ENCODE data around the gene SRA1.

The SRA1 gene

GRCh38 chr5:140548300-140548688 is 9.0 kb downstream of the SRA1 start:
- peak overlapping the region; percentile 65 for H3K4me3 ChIP-seq (ENCODE audit: low read length)
- H3K27ac ChIP-seq (ENCODE audit: low read length): no peak overlapping the region
- peaks cover 16% of the 10 kb centered on the region for H3K4me1 ChIP-seq (ENCODE audit: insufficient read depth, low read length)
- no peaks in the 10 kb centered on the region for H3K9me3 ChIP-seq (ENCODE audit: insufficient read depth, low read depth, low read length)
- peak overlapping the region; percentile 75 for H3K9ac ChIP-seq (ENCODE audit: low read depth, low read length)
- peaks cover 59% of the 10 kb centered on the region for H3K36me3 ChIP-seq (ENCODE audit: insufficient read depth, low read depth, low read length)
- H3K27me3 ChIP-seq (ENCODE audit: insufficient read depth, low read length): no peaks in the 10 kb centered on the region

GRCh38 chr5:140547508-140548299 is 9.6 kb downstream of the SRA1 start, which contains the start of gene EIF4EBP3:
Gene EIF4EBP3, plus strand, starts transcription at chr5:140547662. Its CDS starts 76 bp downstream, at chr5:140547738.
- Histone ChIP-seq H3K27me3 (ENCODE audit: insufficient read depth, low read length) (no peaks in the 10 kb centered on the region), H3K4me1 (ENCODE audit: insufficient read depth, low read length) (peaks cover 16% of the 10 kb centered on the region), H3K4me3 (ENCODE audit: low read length) (peak within 1 kb of the TSS; percentile 65), H3K27ac (ENCODE audit: low read length) (no peak within 1 kb of the TSS), H3K9ac (ENCODE audit: low read depth, low read length) (peak within 1 kb of the TSS; percentile 75), H3K9me3 (ENCODE audit: insufficient read depth, low read depth, low read length) (no peaks in the 10 kb centered on the region), H3K36me3 (ENCODE audit: insufficient read depth, low read depth, low read length) (peaks cover 57% of the 10 kb centered on the region)

GRCh38 chr5:140546851-140547507 is 10.3 kb downstream of the SRA1 start:
- Histone ChIP-seq H3K36me3 (ENCODE audit: insufficient read depth, low read depth, low read length) (peaks cover 56% of the 10 kb centered on the region), H3K27ac (ENCODE audit: low read length) (no peak overlapping the region), H3K9me3 (ENCODE audit: insufficient read depth, low read depth, low read length) (no peaks in the 10 kb centered on the region), H3K4me3 (ENCODE audit: low read length) (peak overlapping the region; percentile 65), H3K9ac (ENCODE audit: low read depth, low read length) (peak overlapping the region; percentile 72; the same call in 1 of the 2 replicates), H3K27me3 (ENCODE audit: insufficient read depth, low read length) (no peaks in the 10 kb centered on the region), H3K4me1 (ENCODE audit: insufficient read depth, low read length) (peaks cover 16% of the 10 kb centered on the region)

GRCh38 chr5:140545606-140546005 is 11.7 kb downstream of the SRA1 start:
- no peak overlapping the region for H3K9ac ChIP-seq (ENCODE audit: low read depth, low read length)
- peaks cover 16% of the 10 kb centered on the region for H3K4me1 ChIP-seq (ENCODE audit: insufficient read depth, low read length)
- no peaks in the 10 kb centered on the region for H3K27me3 ChIP-seq (ENCODE audit: insufficient read depth, low read length)
- no peak overlapping the region for H3K27ac ChIP-seq (ENCODE audit: low read length)
- no peak overlapping the region for H3K4me3 ChIP-seq (ENCODE audit: low read length)
- no peaks in the 10 kb centered on the region for H3K9me3 ChIP-seq (ENCODE audit: insufficient read depth, low read depth, low read length)
- H3K36me3 ChIP-seq (ENCODE audit: insufficient read depth, low read depth, low read length): peaks cover 56% of the 10 kb centered on the region

GRCh38 chr5:140544986-140545385 is 12.3 kb downstream of the SRA1 start:
- Histone ChIP-seq H3K9me3 (ENCODE audit: insufficient read depth, low read depth, low read length) (no peaks in the 10 kb centered on the region), H3K4me3 (ENCODE audit: low read length) (no peak overlapping the region), H3K36me3 (ENCODE audit: insufficient read depth, low read depth, low read length) (peaks cover 56% of the 10 kb centered on the region), H3K27me3 (ENCODE audit: insufficient read depth, low read length) (no peaks in the 10 kb centered on the region), H3K4me1 (ENCODE audit: insufficient read depth, low read length) (peaks cover 16% of the 10 kb centered on the region), H3K27ac (ENCODE audit: low read length) (no peak overlapping the region), H3K9ac (ENCODE audit: low read depth, low read length) (no peak overlapping the region)

GRCh38 chr5:140542972-140543371 is 14.3 kb downstream of the SRA1 start:
- H3K27me3 ChIP-seq (ENCODE audit: insufficient read depth, low read length): no peaks in the 10 kb centered on the region
- no peak overlapping the region for H3K4me3 ChIP-seq (ENCODE audit: low read length)
- H3K9ac ChIP-seq (ENCODE audit: low read depth, low read length): no peak overlapping the region
- no peaks in the 10 kb centered on the region for H3K9me3 ChIP-seq (ENCODE audit: insufficient read depth, low read depth, low read length)
- peaks cover 9% of the 10 kb centered on the region; the same call in 1 of the 2 replicates for H3K4me1 ChIP-seq (ENCODE audit: insufficient read depth, low read length)
- H3K36me3 ChIP-seq (ENCODE audit: insufficient read depth, low read depth, low read length): peaks cover 61% of the 10 kb centered on the region
- no peak overlapping the region for H3K27ac ChIP-seq (ENCODE audit: low read length)

- Histone ChIP-seq H3K9me3 (ENCODE audit: insufficient read depth, low read depth, low read length) (no peaks in the 10 kb centered on the region), H3K4me1 (ENCODE audit: insufficient read depth, low read length) (no peaks in the 10 kb centered on the region), H3K27ac (ENCODE audit: low read length) (no peak overlapping the region), H3K9ac (ENCODE audit: low read depth, low read length) (no peak overlapping the region), H3K36me3 (ENCODE audit: insufficient read depth, low read depth, low read length) (peaks cover 88% of the 10 kb centered on the region), H3K27me3 (ENCODE audit: insufficient read depth, low read length) (no peaks in the 10 kb centered on the region), H3K4me3 (ENCODE audit: low read length) (no peak overlapping the region)
These were observed 17.0 kb downstream of the SRA1 start for GRCh38 chr5:140540227-140540626.

GRCh38 chr5:140524003-140524402 is 33.3 kb downstream of the SRA1 start:
- no peaks in the 10 kb centered on the region for H3K27me3 ChIP-seq (ENCODE audit: insufficient read depth, low read length)
- H3K9me3 ChIP-seq (ENCODE audit: insufficient read depth, low read depth, low read length): no peaks in the 10 kb centered on the region
- H3K36me3 ChIP-seq (ENCODE audit: insufficient read depth, low read depth, low read length): peaks cover 59% of the 10 kb centered on the region
- H3K4me3 ChIP-seq (ENCODE audit: low read length): no peak overlapping the region
- no peak overlapping the region for H3K27ac ChIP-seq (ENCODE audit: low read length)
- no peaks in the 10 kb centered on the region for H3K4me1 ChIP-seq (ENCODE audit: insufficient read depth, low read length)
- no peak overlapping the region for H3K9ac ChIP-seq (ENCODE audit: low read depth, low read length)

- Histone ChIP-seq H3K36me3 (ENCODE audit: insufficient read depth, low read depth, low read length) (peaks cover 72% of the 10 kb centered on the region), H3K4me1 (ENCODE audit: insufficient read depth, low read length) (no peaks in the 10 kb centered on the region), H3K27me3 (ENCODE audit: insufficient read depth, low read length) (no peaks in the 10 kb centered on the region), H3K27ac (ENCODE audit: low read length) (no peak overlapping the region), H3K9ac (ENCODE audit: low read depth, low read length) (no peak overlapping the region), H3K9me3 (ENCODE audit: insufficient read depth, low read depth, low read length) (no peaks in the 10 kb centered on the region), H3K4me3 (ENCODE audit: low read length) (no peak overlapping the region)
These were observed 44.1 kb downstream of the SRA1 start for GRCh38 chr5:140513124-140513523.

- no peaks in the 10 kb centered on the region for H3K4me1 ChIP-seq (ENCODE audit: insufficient read depth, low read length)
- no peak overlapping the region for H3K4me3 ChIP-seq (ENCODE audit: low read length)
- H3K27me3 ChIP-seq (ENCODE audit: insufficient read depth, low read length): no peaks in the 10 kb centered on the region
- no peak overlapping the region for H3K27ac ChIP-seq (ENCODE audit: low read length)
- H3K9ac ChIP-seq (ENCODE audit: low read depth, low read length): no peak overlapping the region
- H3K36me3 ChIP-seq (ENCODE audit: insufficient read depth, low read depth, low read length): peaks cover 97% of the 10 kb centered on the region
- no peaks in the 10 kb centered on the region for H3K9me3 ChIP-seq (ENCODE audit: insufficient read depth, low read depth, low read length)
These were observed 47.4 kb downstream of the SRA1 start for GRCh38 chr5:140509898-140510297.

GRCh38 chr5:140502834-140503233 is 54.4 kb downstream of the SRA1 start:
- H3K36me3 ChIP-seq (ENCODE audit: insufficient read depth, low read depth, low read length): peaks cover 49% of the 10 kb centered on the region

More at GRCh38 chr5:140502834-140503233, 54.4 kb downstream of the SRA1 start:
- H3K9me3 ChIP-seq (ENCODE audit: insufficient read depth, low read depth, low read length): no peaks in the 10 kb centered on the region
- no peak overlapping the region for H3K4me3 ChIP-seq (ENCODE audit: low read length)
- H3K4me1 ChIP-seq (ENCODE audit: insufficient read depth, low read length): no peaks in the 10 kb centered on the region
- no peak overlapping the region for H3K27ac ChIP-seq (ENCODE audit: low read length)
- no peaks in the 10 kb centered on the region for H3K27me3 ChIP-seq (ENCODE audit: insufficient read depth, low read length)
- H3K9ac ChIP-seq (ENCODE audit: low read depth, low read length): no peak overlapping the region

Measured in iPS-20b (cell line).